OCI-LY1 (cell line): ENCODE results near the gene ZNF267.

Experiments used
- EZH2 ChIP-seq: fragments of 200-600 bp; sonication (generic), shearing (Covaris generic); IDR thresholded peaks from 2 replicates; pipeline ENCODE4 v1.8.0; 2017; ENCODE audit warnings: borderline replicate concordance, mixed run types, mild to moderate bottlenecking, antibody characterized with exemption, low read length, moderate library complexity, mixed read lengths
- TF ChIP-seq, protein P1 (sequence below): fragments of 200-600 bp; sonication (generic), shearing (Covaris generic); IDR thresholded peaks from 2 replicates; pipeline ENCODE4 v1.5.1; 2017; ENCODE audit warnings: mild to moderate bottlenecking, antibody characterized with exemption, low read length, moderate library complexity, mixed read lengths

GRCh38 chr16:31875112-31875803 is 1.7 kb downstream of the ZNF267 start:
- TF ChIP-seq, protein P1, sequence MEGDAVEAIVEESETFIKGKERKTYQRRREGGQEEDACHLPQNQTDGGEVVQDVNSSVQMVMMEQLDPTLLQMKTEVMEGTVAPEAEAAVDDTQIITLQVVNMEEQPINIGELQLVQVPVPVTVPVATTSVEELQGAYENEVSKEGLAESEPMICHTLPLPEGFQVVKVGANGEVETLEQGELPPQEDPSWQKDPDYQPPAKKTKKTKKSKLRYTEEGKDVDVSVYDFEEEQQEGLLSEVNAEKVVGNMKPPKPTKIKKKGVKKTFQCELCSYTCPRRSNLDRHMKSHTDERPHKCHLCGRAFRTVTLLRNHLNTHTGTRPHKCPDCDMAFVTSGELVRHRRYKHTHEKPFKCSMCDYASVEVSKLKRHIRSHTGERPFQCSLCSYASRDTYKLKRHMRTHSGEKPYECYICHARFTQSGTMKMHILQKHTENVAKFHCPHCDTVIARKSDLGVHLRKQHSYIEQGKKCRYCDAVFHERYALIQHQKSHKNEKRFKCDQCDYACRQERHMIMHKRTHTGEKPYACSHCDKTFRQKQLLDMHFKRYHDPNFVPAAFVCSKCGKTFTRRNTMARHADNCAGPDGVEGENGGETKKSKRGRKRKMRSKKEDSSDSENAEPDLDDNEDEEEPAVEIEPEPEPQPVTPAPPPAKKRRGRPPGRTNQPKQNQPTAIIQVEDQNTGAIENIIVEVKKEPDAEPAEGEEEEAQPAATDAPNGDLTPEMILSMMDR, result no peak
- no peak for TF ChIP-seq EZH2
